ENCODE data around the gene CD163.
"Not testable (repeated sequence)": the region's sequence is repeated elsewhere in the genome, so short reads cannot be mapped to it uniquely, and the experiment has no call there.

CD163 gene

DNA sequence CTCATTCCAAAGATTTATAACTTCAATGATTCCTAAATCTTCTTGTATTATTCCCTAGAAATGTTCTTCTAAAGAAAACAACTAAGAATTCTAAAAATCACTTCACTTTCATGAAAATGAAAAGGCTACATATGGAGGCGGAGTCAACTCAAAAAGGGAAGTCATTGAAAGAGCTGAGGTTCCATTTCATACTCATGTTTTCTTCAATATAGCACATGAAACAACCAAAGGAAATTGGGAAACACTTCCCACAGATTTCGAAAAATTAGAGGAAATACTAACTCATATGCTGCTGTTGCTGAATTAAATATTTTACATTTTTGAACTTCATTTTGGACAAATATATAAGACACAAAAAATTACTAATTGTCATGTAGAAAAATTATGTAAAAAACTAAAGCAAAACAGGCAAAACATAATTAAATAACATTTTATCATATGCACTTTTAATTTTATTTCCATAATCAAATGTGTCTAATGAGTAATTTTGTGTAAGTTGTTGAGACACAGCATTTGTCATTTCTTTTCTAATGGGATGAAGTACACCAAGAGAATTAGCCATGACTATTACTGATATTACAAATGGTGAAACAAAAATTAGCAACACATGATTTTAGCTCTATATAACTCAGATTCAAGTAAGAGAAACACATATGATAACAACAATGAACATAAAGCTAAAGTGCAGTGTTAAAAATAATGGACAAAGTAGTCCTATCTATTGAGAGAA, at the start of gene CD163:
CD163 (minus strand) TSS at position 92 of the 730 bp plus-strand sequence; CDS start at position 5, 87 bp downstream.
- DNase-seq (ENCODE audit: low read depth, low spot score), result no peak

DNA sequence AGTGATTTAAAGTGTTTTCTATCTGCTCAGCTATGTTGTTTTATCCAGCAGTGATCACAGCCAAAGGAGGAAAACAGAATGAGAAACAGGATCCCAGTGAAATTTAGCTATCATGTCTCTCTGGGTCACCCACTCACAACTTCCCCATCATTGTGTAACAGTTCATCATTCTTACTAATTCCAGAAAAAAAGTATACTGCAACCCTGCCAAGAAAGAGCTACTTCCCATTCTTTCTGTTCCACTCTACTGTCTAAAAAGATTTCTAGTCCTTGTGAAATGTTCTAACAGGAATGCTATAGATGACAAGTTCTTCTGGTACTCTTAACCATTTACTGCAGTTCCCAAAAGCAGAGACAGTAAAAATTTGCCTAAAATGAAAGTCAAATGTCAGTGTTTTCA, 39.2 kb upstream of the CD163 start:
- no peak for DNase-seq (ENCODE audit: low read depth, low spot score)

DNA sequence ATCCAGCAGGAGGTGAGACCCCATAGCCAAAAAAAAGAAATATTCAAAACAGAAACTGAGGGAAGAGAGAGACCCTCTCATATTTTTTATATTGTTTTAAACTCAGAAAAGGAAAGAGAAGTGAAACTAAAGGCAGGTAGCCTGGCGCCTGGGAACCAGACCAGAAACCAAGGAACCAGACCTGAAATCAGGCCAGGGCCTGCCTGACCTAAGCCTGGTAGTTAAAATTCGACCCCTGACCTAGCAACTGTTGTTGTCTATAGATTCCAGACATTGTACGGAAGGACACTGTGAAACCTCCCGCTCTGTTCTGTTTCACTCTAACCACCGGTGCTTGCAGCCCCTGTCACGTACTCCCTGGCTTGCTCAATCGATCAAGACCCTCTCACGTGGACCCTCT, 38.5 kb upstream of the CD163 start:
- DNase-seq (ENCODE audit: low read depth, low spot score), result no peak

DNA sequence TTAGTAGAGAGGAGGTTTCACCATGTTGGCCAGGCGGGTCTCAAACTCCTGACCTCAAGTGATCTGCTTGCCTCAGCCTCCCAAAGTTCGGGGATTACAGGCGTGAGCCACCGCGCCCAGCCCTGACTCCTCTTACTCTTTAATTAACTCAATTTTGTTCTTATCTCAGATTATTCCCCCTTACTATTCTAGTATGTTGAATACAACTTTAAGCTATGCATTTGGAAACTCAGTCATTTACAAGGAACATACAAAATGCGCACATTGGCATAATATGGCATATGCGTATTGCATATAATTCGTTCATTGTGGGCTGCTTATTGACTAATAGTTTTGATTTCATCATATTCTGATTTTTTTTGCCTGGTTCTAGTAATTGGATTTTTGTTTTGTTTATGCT, 10.8 kb upstream of the CD163 start:
- no peak for DNase-seq (ENCODE audit: low read depth, low spot score)

DNA sequence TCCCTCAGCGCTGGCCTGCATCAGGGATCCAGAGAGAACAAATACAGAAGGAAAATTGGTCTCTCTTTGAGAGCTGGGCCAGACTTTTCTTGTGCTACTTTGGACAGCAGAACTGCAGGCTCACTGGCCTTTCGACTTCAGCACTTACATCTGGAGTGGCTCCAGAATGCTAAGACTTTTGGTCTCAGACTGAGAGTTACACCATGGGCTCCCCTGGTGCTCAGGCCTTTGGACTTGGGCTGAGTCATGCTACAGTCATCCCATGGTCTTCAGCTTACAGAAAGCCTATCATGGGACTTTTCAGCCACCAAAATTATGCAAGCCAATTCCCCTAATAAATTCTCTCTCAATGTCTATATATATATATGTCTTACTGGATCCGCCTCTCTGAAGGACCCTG, 9.0 kb upstream of the CD163 start:
- no peak for DNase-seq (ENCODE audit: low read depth, low spot score)

DNA sequence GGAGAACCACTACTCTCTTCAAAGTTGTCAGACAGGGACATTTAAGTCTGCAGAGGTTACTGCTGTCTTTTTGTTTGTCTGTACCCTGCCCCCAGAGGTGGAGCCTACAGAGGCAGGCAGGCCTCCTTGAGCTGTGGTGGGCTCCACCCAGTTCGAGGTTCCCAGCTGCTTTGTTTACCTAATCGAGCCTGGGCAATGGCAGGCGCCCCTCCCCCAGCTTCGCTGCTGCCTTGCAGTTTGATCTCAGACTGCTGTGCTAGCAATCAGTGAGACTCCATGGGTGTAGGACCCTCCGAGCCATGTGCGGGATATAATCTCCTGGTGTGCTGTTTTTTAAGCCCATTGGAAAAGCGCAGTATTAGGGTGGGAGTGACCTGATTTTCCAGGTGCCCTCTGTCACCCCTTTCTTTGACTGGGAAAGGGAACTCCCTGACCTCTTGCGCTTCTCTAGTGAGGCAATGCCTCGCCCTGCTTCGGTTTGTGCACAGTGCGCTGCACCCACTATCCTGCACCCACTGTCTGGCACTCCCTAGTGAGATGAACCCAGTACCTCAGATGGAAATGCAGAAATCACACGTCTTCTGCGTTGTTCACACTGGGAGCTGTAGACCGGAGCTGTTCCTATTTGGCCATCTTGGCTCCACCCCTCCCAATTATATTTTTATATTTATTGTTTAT, 6.4 kb upstream of the CD163 start:
- DNase-seq (ENCODE audit: low read depth, low spot score), result not testable (repeated sequence)

DNA sequence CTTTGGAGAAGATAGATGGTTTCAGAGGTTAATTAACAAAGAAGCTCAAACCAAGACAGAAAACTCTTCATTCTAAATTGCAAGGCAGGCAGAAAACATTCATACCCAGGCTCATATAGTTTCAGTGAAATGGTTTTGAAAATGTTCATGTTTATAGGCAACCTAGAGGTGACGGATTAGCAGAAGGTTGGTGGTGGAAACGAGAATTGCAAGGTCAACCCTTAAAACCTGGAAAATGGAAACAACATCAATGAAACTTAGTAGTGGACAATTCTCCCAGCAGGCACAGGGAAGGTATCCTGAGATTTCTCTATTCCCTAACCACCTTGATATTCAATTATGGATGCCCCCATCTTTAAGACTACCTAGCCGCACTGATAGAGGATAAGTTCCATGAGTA, 965 bp downstream of the CD163 start:
- DNase-seq (ENCODE audit: low read depth, low spot score), result no peak

DNA sequence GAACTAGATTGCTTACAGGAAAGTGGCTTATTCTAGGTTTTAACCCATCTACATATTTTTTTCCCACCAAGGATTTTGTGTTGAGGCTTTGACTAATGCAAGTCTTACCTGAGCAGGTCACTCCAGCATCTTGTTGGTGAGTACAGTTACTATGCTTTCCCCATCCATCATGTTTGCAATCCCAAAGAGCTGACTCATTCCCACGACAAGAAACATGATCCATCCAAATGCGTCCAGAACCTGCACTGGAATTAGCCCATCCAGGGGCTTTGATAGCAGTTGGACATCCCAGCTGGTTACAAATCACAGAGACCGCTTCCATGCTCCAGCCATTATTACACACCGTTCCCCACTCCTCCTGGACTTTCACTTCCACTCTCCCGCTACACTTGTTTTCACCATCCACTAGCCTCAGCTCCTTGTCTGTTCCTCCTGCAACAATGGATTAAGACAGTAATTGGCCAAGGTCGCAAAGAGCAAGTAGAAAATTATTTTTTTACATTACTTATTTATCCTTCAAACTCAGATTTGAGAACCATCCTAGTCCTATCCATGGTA, 2.5 kb downstream of the CD163 start:
- DNase-seq (ENCODE audit: low read depth, low spot score), result no peak

DNA sequence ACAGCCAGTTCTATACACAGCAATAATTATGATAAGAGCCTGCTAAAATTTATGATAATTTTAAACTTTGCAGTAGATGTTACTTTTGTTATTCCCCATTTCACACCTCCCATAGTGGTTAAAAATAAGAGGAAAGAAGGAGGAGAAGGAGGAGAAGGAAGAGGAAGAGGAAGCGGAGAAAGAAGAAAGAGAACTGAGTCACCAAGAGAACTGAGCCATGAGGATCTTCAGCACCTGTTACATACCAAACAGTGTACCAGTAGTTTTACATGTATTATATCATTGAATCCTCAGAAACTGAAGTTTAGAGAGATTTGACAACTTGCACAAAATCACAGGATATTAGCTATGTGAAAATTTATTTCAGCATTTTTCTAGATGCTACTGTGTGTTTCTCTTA, 3.9 kb downstream of the CD163 start:
- DNase-seq (ENCODE audit: low read depth, low spot score), result no peak

DNA sequence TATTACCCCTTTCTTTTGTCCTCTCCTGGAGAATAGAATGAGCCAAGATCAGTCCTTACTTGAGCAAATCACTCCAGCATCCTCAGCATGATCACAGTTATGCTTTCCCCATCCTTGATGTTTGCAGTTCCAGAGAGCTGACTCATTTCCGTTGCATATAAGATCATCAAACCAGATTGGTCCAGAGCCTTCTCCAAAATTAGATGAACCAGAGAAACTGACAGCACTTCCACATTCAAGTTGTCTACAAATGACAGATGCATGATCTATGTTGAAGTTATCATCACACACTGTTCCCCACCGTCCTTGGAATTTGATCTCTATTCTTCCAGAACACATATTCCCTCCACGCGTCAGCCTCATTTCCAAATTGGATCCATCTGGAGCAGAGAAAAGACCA, 4.8 kb downstream of the CD163 start:
- DNase-seq (ENCODE audit: low read depth, low spot score), result no peak

DNA sequence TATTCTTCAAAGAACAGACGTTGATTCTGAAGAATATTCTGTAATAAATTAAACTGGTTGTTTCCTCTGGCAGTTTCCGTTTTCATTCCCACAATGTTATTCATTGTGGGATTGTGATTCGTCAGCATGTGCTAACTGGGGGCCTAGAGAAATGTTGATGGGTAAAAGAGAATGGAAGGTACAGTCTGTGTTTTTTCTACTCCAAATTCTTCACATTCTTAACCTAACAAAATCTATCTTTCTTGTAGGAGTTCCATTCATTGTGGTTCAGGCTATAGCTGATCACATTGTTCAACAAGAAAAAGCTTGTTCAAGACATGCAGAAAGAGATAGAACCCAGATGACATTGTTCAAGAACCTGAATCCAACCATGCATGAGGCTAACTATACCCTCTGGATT, 5.9 kb downstream of the CD163 start:
- DNase-seq (ENCODE audit: low read depth, low spot score), result no peak

DNA sequence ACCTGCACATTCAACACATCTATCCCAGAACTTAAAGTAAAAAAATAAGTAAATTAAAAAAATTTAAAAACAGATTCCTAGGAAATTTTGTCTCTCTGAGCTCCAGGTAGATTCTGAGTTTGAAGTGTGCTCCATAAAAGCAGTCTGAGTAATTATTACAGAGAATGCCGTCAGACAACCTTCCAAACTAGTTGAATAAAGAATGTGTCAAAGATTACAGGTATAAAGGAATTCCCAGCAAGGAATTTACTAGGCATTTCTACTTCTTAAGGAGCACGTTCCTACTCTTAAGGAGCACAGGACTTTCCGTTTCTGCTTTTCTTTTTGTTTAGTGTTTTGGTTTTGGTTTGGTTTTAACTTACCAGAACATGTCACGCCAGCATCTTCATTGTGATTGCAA, 7.1 kb downstream of the CD163 start:
- DNase-seq (ENCODE audit: low read depth, low spot score), result no peak

DNA sequence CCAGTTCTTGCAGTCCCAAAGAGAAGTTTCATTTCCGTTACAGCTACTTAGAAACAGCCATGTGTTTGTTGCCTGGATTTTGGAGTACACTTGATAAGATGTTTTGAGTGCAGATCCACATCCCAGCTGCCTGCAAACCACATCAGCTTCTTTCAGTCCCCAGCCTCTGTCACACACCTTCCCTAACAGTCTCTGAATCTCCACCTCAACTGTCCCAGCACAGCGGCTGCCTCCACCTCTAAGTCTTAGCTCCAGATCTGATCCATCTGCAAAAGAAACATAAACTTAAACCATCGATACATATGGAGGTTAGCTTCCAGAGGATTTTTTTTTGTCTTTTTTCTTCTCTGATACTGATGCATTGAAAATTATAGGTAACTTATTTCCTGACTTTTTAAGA, 8.4 kb downstream of the CD163 start:
- DNase-seq (ENCODE audit: low read depth, low spot score), result no peak

DNA sequence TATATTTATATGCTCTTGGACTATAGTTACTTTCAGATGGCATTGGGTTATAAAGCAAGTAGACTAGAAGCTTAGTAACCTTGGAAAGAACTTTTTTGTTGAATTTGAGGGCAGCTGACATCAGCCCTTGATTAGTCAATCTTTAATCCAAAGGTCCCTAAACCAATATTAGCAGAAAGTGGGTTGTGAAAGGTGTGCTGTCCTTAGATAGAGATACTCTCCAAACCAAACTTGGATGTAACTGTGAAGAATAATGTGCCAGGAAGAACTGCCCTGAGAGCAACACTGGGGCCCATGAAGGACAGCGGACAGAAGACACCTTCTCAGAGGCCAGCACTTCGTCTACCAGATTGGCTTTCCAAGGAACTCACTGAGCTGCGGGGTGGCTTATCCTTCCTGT, 10.6 kb downstream of the CD163 start:
- no peak for DNase-seq (ENCODE audit: low read depth, low spot score)

DNA sequence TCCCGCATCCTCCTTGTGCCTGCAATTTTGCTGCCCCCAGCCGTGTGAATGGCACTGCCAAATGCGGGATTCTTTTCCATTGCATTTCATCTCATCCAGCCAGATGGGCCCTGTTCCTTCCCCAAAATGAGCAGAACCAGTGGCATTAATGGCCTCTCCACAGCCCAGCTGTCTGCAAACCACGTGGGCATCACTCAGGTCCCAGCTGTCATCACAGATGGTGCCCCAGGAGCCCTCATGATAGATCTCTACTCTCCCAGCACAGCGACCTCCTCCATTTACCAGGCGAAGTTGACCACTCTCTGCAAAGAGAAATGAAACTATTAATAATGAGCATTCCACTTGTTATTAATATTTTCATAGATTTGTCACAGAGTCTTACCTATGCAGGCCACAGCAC, 17.1 kb downstream of the CD163 start:
- no peak for DNase-seq (ENCODE audit: low read depth, low spot score)

DNA sequence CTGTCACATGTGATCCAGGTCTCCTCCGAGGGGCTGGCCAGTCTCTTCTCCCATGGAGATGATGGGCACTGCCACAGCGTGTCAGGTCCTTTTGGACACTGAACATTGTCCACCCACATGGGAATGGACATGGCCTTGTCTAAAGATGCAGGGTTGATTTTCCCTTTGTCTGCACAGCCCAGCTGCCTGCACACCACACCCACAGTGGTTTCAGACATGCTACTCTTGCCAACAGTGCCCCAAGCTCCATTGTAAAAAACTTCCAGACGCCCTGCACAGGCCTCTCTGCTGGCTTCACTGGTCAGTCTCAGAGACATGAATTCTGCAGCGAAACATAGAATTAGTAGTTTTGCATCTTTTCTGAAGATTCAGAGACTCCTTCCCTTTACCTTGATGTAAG, 18.5 kb downstream of the CD163 start:
- DNase-seq (ENCODE audit: low read depth, low spot score), result no peak

DNA sequence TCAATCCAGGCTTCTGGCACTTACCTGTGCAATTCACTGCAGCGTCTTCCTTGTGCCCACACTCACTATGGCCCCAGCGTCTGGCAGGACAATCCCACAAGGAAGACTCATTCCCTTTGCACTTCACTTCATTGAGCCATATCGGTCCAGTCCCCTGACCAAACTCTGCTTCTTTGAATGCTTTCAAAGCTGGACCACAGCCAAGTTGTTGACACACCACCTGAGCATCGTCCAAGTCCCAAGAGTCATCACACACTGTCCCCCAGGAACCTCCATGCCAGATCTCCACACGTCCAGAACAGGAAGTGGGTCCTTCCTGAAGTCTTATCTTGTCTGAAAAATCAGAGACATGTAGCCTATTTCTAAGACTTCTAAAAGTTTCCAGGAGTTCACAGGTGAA, 20.2 kb downstream of the CD163 start:
- no peak for DNase-seq (ENCODE audit: low read depth, low spot score)

DNA sequence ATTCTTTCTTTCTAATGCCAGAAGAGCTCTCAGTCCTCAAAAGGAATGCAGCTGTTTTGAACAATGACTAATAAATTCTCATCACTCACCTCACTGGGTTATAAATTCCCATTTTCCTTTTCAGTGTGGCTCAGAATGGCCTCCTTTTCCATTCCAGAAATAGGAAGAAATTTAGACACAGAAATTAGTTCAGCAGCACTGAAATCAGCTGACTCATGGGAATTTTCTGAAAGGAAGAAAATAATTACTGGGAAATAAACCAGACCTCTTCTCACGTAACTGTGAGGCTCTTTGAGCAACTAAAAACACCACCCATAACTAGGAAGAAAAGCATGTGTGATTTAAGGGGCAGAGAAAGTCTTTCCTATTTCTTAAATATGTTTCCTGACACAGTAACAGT, 23.8 kb downstream of the CD163 start:
- no peak for DNase-seq (ENCODE audit: low read depth, low spot score)

DNA sequence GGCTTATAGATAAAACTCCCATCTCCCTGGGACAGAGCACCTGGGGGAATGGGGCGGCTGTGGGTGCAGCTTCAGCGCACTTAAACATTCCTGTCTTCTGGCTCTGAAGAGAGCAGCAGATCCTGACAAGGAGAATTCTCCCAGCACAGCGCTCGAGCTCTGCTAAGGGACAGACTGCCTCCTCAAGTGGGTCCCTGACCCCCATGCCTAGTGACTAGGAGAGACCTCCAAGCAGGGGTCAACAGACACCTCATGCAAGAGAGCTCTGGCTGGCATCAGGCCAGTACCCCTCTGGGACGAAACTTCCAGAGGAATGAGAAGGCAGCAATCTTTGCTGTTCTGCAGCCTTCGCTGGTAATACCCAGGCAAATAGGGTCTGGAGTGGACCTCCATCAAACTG, 31.5 kb downstream of the CD163 start:
- DNase-seq (ENCODE audit: low read depth, low spot score), result no peak

DNA sequence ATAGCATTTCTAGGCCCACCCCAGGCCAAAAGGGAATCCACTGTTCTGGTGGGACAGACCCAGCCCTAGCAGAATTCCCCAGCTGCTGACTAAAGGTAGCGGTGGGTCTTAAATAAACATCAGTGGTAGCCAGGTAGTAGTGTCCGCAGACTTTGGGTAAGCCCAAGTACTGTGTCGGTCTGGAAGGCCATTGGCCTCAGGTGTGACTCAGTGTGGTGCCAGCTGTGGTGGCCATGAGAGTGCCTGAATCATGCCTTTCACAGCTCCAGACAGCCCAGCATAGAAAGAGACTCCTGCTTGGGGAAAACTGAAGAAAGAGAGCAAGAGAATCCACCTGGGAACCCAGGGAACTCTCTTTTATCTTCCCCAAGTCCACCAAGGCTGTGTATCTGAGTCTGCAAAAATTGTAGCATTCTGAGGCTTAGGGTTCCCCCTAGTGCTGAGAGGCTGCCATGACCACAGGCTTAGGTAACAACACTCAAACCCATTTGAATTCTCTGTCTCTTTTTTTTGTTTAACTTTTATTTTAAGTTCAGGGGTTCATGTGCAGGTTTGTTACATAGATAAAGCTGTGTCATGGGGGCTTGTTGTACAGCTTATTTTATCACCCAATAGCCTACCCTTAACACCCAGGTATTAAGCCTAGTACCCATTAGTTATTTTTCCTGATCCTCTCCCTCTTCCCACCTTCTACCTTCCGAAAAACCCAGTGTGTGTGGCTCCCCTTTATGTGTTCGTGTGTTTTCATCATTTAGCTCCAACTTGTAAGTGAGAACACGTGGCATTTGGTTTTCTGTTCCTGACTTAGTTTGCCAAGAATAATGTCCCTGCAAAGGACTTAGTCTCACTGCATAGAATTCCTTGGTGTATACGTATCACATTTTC, 43.0 kb downstream of the CD163 start:
- no peak for DNase-seq (ENCODE audit: low read depth, low spot score)

DNA sequence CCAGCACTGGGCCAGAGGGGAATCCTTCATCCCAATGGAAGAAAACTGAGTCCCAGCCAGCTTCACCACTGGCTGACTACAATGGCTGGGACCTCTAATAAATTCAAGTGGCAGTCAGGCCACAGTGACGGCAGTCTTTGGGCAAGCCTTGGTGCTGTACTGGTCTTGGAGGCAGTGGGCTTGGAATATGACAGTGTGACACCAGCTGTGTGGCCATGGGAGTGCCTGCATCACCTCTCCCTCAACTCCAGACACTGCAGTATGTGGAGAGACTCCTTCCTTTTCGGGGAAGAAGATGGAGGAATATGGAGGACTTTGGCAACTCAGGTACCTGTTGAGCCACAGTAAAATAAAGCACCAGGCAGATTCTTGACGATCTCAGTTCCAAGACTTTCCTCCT, 43.6 kb downstream of the CD163 start:
- no peak for DNase-seq (ENCODE audit: low read depth, low spot score)

DNA sequence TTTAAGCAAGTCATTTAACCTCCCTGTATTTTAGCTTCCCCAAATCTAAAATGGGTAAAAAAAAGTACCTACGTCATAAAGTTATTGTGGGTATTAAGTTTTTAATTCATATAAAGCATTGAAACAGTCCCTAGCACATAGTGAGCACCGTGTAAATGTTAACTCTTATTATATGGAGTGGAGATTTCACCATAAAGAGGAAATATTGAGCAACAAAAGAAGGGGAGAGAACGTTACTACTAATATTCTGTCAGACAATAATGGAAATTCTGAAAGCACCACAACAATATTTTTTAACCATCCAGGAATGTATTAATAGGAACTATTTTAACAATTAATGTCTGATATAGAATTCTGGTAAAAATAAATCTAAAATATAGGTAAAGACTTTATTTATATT, 51.8 kb downstream of the CD163 start:
- no peak for DNase-seq (ENCODE audit: low read depth, low spot score)

Measured in activated CD4-positive, CD25-positive, alpha-beta regulatory T cell treated with anti-CD3 and anti-CD28 coated beads, Interleukin-2, amount 50 U/mL, for 16 hours (primary cell).